CD14-positive monocyte (primary cell): Measurements from ENCODE around the gene MYO18A. TPM values are rescaled to one million over a fixed set of nuclear protein-coding genes. Genes with fewer than 3 reads are reported as not detected.

Experiments
- DNase-seq, 3 donors: peaks; one replicate each; pipeline ENCODE4 v3.0.0-alpha.2; 2011 to 2022
- H2AFZ ChIP-seq: 2 replicates; pipeline ENCODE4 v1.6.0; 2012; ENCODE audit warnings: mild to moderate bottlenecking, low read depth, low read length, inconsistent platforms; ENCODE audit not compliant: insufficient read depth, poor library complexity, severe bottlenecking
- H3K27ac ChIP-seq, 2 donors: 1 replicate in 1 of 2; 2 replicates in 1 of 2; pipeline ENCODE4 v1.5.1; 2012 to 2013; ENCODE audit warnings: low read length in 2 of 2, control low read depth in 1 of 2, inconsistent platforms in 1 of 2, low read depth in 1 of 2, mild to moderate bottlenecking in 1 of 2
- H3K27me3 ChIP-seq, 2 donors: one replicate each; pipeline versions ENCODE4 v1.6.0 to v1.6.1; 2011 to 2013; ENCODE audit warnings: low read length in 2 of 2; ENCODE audit not compliant: control insufficient read depth in 2 of 2, insufficient read depth in 2 of 2
- H3K36me3 ChIP-seq, 2 donors: replicated peaks in 1 of 2; 1 replicate in 1 of 2; 2 replicates in 1 of 2; pipeline versions ENCODE4 v1.5.1 to v1.6.1; 2012 to 2013; ENCODE audit warnings: low read length in 2 of 2, control low read depth in 1 of 2, inconsistent platforms in 1 of 2, mild to moderate bottlenecking in 1 of 2; ENCODE audit not compliant: insufficient read depth in 2 of 2, control insufficient read depth in 1 of 2
- H3K4me1 ChIP-seq, 2 donors: 1 replicate in 1 of 2; 2 replicates in 1 of 2; pipeline versions ENCODE4 v1.5.1 to v1.6.1; 2012 to 2013; ENCODE audit warnings: low read length in 2 of 2, control low read depth in 1 of 2, inconsistent platforms in 1 of 2, mild to moderate bottlenecking in 1 of 2, moderate library complexity in 1 of 2; ENCODE audit not compliant: insufficient read depth in 2 of 2, control insufficient read depth in 1 of 2
- H3K4me2 ChIP-seq: replicated peaks from 2 replicates; pipeline ENCODE3; 2012; ENCODE audit warnings: low read length, moderate library complexity, mild to moderate bottlenecking; ENCODE audit not compliant: poor library complexity, severe bottlenecking; ENCODE audit errors: extremely low read depth
- H3K4me3 ChIP-seq, 3 experiments: fragments of 200-600 bp in 1 of 3; sonication (generic) in 1 of 3; replicated peaks in 1 of 3; 1 replicate in 2 of 3; 2 replicates in 1 of 3; pipeline ENCODE4 v1.5.1; 2011 to 2013; ENCODE audit warnings: low read length in 3 of 3, mild to moderate bottlenecking in 3 of 3, control low read depth in 2 of 3, low read depth in 2 of 3, inconsistent platforms in 1 of 3, moderate library complexity in 1 of 3
- H3K79me2 ChIP-seq: 2 replicates; pipeline ENCODE4 v1.6.0; 2012; ENCODE audit warnings: mild to moderate bottlenecking, control low read depth, inconsistent platforms, low read length, moderate library complexity; ENCODE audit not compliant: insufficient read depth
- H3K9ac ChIP-seq: 2 replicates; pipeline ENCODE4 v1.6.0; 2017; ENCODE audit warnings: low read length, mild to moderate bottlenecking; ENCODE audit not compliant: insufficient read depth, poor library complexity, severe bottlenecking
- H3K9me3 ChIP-seq, 2 donors: replicated peaks in 1 of 2; 1 replicate in 1 of 2; 2 replicates in 1 of 2; pipeline versions ENCODE4 v1.5.1 to v1.6.1; 2012 to 2013; ENCODE audit warnings: low read length in 2 of 2, control low read depth in 1 of 2; ENCODE audit not compliant: control insufficient read depth in 1 of 2, insufficient read depth in 1 of 2
- H4K20me1 ChIP-seq: 2 replicates; pipeline ENCODE4 v1.6.0; 2012; ENCODE audit warnings: mild to moderate bottlenecking, low read length, control low read depth, moderate library complexity; ENCODE audit not compliant: insufficient read depth
- H3K27ac Mint-ChIP-seq, 7 donors: one replicate each; pipeline ENCODE4 v1.8.0; 2020; ENCODE audit warnings: mild to moderate bottlenecking in 7 of 7, mixed read lengths in 7 of 7, moderate library complexity in 6 of 7, inconsistent platforms in 2 of 7
- H3K27me3 Mint-ChIP-seq, 3 donors: one replicate each; pipeline ENCODE4 v1.8.0; 2021 to 2022; ENCODE audit warnings: low read depth in 3 of 3, mild to moderate bottlenecking in 3 of 3, mixed read lengths in 3 of 3, moderate library complexity in 3 of 3, inconsistent platforms in 1 of 3
- H3K36me3 Mint-ChIP-seq, 2 donors: one replicate each; pipeline ENCODE4 v1.8.0; 2020; ENCODE audit warnings: mixed read lengths in 2 of 2, inconsistent platforms in 1 of 2, mild to moderate bottlenecking in 1 of 2
- H3K4me1 Mint-ChIP-seq: one replicate; pipeline ENCODE4 v1.8.0; 2020; ENCODE audit warnings: mild to moderate bottlenecking, mixed read lengths
- H3K4me3 Mint-ChIP-seq, 2 donors: one replicate each; pipeline ENCODE4 v1.8.0; 2020; ENCODE audit warnings: mild to moderate bottlenecking in 2 of 2, mixed read lengths in 2 of 2, moderate library complexity in 1 of 2
- H3K9me3 Mint-ChIP-seq, 7 donors: one replicate each; pipeline ENCODE4 v1.8.0; 2020 to 2022; ENCODE audit warnings: mixed read lengths in 7 of 7, mild to moderate bottlenecking in 6 of 7, moderate library complexity in 6 of 7, inconsistent platforms in 2 of 7
- CTCF ChIP-seq: fragments of 200-600 bp; IDR thresholded peaks from one replicate; pipeline ENCODE4 v1.8.0; 2022; ENCODE audit warnings: antibody characterized with exemption, mild to moderate bottlenecking
- WGBS: methylation state at CpG from one replicate; pipeline ENCODE4 v1.1.5; 2013; ENCODE audit warnings: missing lambda C conversion rate; ENCODE audit not compliant: insufficient coverage; 5-methylcytosine and 5-hydroxymethylcytosine counted together
- intact Hi-C, 2 donors: fragments of 100-400 bp; cut with micrococcal nuclease; formaldehyde crosslinking; loops; one replicate each; pipeline versions ENCODE4 v1.15.0 to v1.15.1; 2023
- polyA plus RNA-seq, 3 donors: library from polyadenylated mRNA; depleted of rRNA in 1 of 3; unstranded in 2 of 3; stranded (reverse) in 1 of 3; fragments of 300-500 nt in 2 of 3; fragments of >200 nt in 1 of 3; fragmentation: Illumina TruSeq in 2 of 3; gene quantifications; 1 replicate in 2 of 3; 2 replicates in 1 of 3; pipeline ENCODE4 v1.2.3, GENCODE V29; 2012 to 2021

Gene MYO18A
- polyA plus RNA-seq, 3 donors, result 6.3 to 40.2 (median 11.0) TPM

- Mint-ChIP-seq H3K36me3 (peaks cover 80 to 97% of the 10 kb centered on the region in 2 donors), H3K27ac (peak overlapping the region in 5 of 7 donors; percentile 1 to 52 (median 12)), H3K27me3 (no peaks in the 10 kb centered on the region), H3K4me3 (no peak overlapping the region), H3K4me1 (no peaks in the 10 kb centered on the region), H3K9me3 (no peaks in the 10 kb centered on the region)
- no peak for TF ChIP-seq CTCF
- Histone ChIP-seq H3K4me2 (no peak overlapping the region), H2AFZ (no peak overlapping the region), H3K9me3 (no peaks in the 10 kb centered on the region), H3K27me3 (no peaks in the 10 kb centered on the region), H4K20me1 (no peaks in the 10 kb centered on the region), H3K79me2 (no peaks in the 10 kb centered on the region), H3K4me1 (no peaks in the 10 kb centered on the region), H3K4me3 (no peak overlapping the region), H3K27ac (no peak overlapping the region), H3K36me3 (peaks cover 88 to 99% of the 10 kb centered on the region in 2 donors), H3K9ac (no peak overlapping the region)
- no peak for DNase-seq
- intact Hi-C loops, result no loop called here
- WGBS, result 87% methylated on average over 7 of the region's 21 CpGs
Observed at GRCh38 chr17:29084541-29085146, 95.6 kb downstream of the MYO18A start.

GRCh38 chr17:29080965-29081364, 99.2 kb downstream of the MYO18A start:
- no peak overlapping the region for H2AFZ ChIP-seq
- H3K4me3 ChIP-seq, result no peak overlapping the region
- H3K27me3 Mint-ChIP-seq, result no peaks in the 10 kb centered on the region
- peaks cover 68 to 89% of the 10 kb centered on the region in 2 donors for H3K36me3 Mint-ChIP-seq
- no peaks in the 10 kb centered on the region for H3K9me3 ChIP-seq
- no peaks in the 10 kb centered on the region for H3K79me2 ChIP-seq
- intact Hi-C loops, result no loop called here
- no peak overlapping the region for H3K27ac ChIP-seq
- no peak for TF ChIP-seq CTCF
- H3K4me1 ChIP-seq, result no peaks in the 10 kb centered on the region
- peaks cover 3% of the 10 kb centered on the region for H3K4me1 Mint-ChIP-seq
- no peaks in the 10 kb centered on the region for H3K27me3 ChIP-seq
- no peak for DNase-seq
- H3K27ac Mint-ChIP-seq, result peak overlapping the region in 4 of 7 donors; percentile 26 to 79 (median 60)
- no peak overlapping the region for H3K4me2 ChIP-seq
- 80% methylated on average over 2 of the region's 14 CpGs for WGBS
- peaks cover 86 to 98% of the 10 kb centered on the region in 2 donors for H3K36me3 ChIP-seq
- H3K4me3 Mint-ChIP-seq, result no peak overlapping the region
- H4K20me1 ChIP-seq, result peaks cover 5% of the 10 kb centered on the region
- no peak overlapping the region for H3K9ac ChIP-seq
- H3K9me3 Mint-ChIP-seq, result no peaks in the 10 kb centered on the region
